B cell (primary cell): ENCODE measurements around the gene TAS2R38. TPM values are rescaled to one million over a fixed set of nuclear protein-coding genes. Genes with fewer than 3 reads are reported as not detected.
"Not testable (repeated sequence)": the region's sequence is repeated elsewhere in the genome, so short reads cannot be mapped to it uniquely, and the experiment has no call there.

Source experiments
- ATAC-seq: fragments of 200-7000 bp; cut with Tn5 transposase; one replicate; pipeline ENCODE4 v1.10.0; 2021; ENCODE audit warnings: low read depth, mild to moderate bottlenecking, moderate number of reproducible peaks, moderate library complexity
- CTCF ChIA-PET: fragments of 350-600 bp; sonication (Branson Sonifier 250); formaldehyde crosslinking; loops from one replicate; lab custom pipeline; 2021; ENCODE audit warnings: antibody characterized with exemption, inconsistent platforms; lab: Charles Lee
- POLR2A ChIA-PET: fragments of 350-600 bp; sonication (Branson Sonifier 250); formaldehyde crosslinking; loops from one replicate; lab custom pipeline; 2021; ENCODE audit warnings: antibody characterized with exemption; lab: Charles Lee
- DNase-seq: peaks from one replicate; pipeline ENCODE4 v3.0.0; 2013
- H2AFZ ChIP-seq: 2 replicates; pipeline ENCODE4 v1.6.1; 2012; ENCODE audit warnings: mild to moderate bottlenecking, low read depth, low read length; ENCODE audit not compliant: insufficient read depth, poor library complexity, severe bottlenecking
- H3K27ac ChIP-seq, 2 donors: 1 replicate in 1 of 2; 2 replicates in 1 of 2; pipeline ENCODE4 v1.5.1; 2012 to 2013; ENCODE audit warnings: low read length in 2 of 2, mild to moderate bottlenecking in 2 of 2, moderate library complexity in 1 of 2
- H3K27me3 ChIP-seq, 4 experiments: fragments of 200-600 bp in 1 of 4; sonication (generic) in 1 of 4; replicated peaks in 1 of 4; 1 replicate in 2 of 4; 2 replicates in 2 of 4; pipeline versions ENCODE4 v1.6.1 to v1.7.0; 2013 to 2016; ENCODE audit warnings: low read length in 3 of 4, mild to moderate bottlenecking in 2 of 4, mixed read lengths in 1 of 4, moderate library complexity in 1 of 4; ENCODE audit not compliant: insufficient read depth in 4 of 4, control insufficient read depth in 3 of 4; ENCODE audit errors: control extremely low read depth in 1 of 4
- H3K36me3 ChIP-seq, 2 experiments: replicated peaks in 1 of 2; 1 replicate in 1 of 2; 2 replicates in 1 of 2; pipeline versions ENCODE4 v1.6.1 to v1.7.1; 2013; ENCODE audit warnings: low read length in 1 of 2; ENCODE audit not compliant: insufficient read depth in 2 of 2, control insufficient read depth in 1 of 2; ENCODE audit errors: control extremely low read depth in 1 of 2, extremely low read depth in 1 of 2
- H3K4me1 ChIP-seq, 2 donors: fragments of 200-600 bp in 1 of 2; sonication (generic) in 1 of 2; 1 replicate in 1 of 2; 2 replicates in 1 of 2; pipeline versions ENCODE4 v1.5.1 to v1.6.1; 2013 to 2017; ENCODE audit warnings: low read length in 2 of 2; ENCODE audit not compliant: control insufficient read depth in 2 of 2, insufficient read depth in 2 of 2
- H3K4me2 ChIP-seq: replicated peaks from 2 replicates; pipeline ENCODE3; 2012; ENCODE audit warnings: mild to moderate bottlenecking, low read depth, low read length; ENCODE audit not compliant: poor library complexity, severe bottlenecking
- H3K4me3 ChIP-seq, 5 experiments: fragments of 200-600 bp in 1 of 5; sonication (generic) in 1 of 5; 1 replicate in 3 of 5; 2 replicates in 2 of 5; pipeline versions ENCODE4 v1.5.1 to v1.7.0; 2011 to 2016; ENCODE audit warnings: low read length in 4 of 5, mild to moderate bottlenecking in 4 of 5, low read depth in 2 of 5, control low read depth in 1 of 5, moderate library complexity in 1 of 5; ENCODE audit not compliant: insufficient read depth in 1 of 5; ENCODE audit errors: control extremely low read depth in 1 of 5, extremely low read depth in 1 of 5
- H3K79me2 ChIP-seq: fragments of 200-600 bp; sonication (generic); one replicate; pipeline ENCODE4 v1.6.0; 2016; ENCODE audit warnings: low read length; ENCODE audit not compliant: control insufficient read depth, insufficient read depth
- H3K9ac ChIP-seq: fragments of 200-600 bp; sonication (generic); 2 replicates; pipeline ENCODE4 v1.6.1; 2017; ENCODE audit warnings: mild to moderate bottlenecking, low read length, moderate library complexity
- H3K9me3 ChIP-seq, 3 donors: one replicate each; pipeline versions ENCODE4 v1.6.1 to v1.7.1; 2013; ENCODE audit warnings: low read length in 2 of 3; ENCODE audit not compliant: control insufficient read depth in 2 of 3, insufficient read depth in 1 of 3; ENCODE audit errors: control extremely low read depth in 1 of 3
- H4K20me1 ChIP-seq: 2 replicates; pipeline ENCODE4 v1.6.0; 2012; ENCODE audit warnings: mild to moderate bottlenecking, low read length; ENCODE audit not compliant: insufficient read depth, control insufficient read depth, poor library complexity, severe bottlenecking
- H3K27ac Mint-ChIP-seq: one replicate; pipeline ENCODE4 v1.8.0; 2021; ENCODE audit warnings: mixed read lengths
- H3K27me3 Mint-ChIP-seq: one replicate; pipeline ENCODE4 v1.8.0; 2021; ENCODE audit warnings: mixed read lengths
- H3K4me1 Mint-ChIP-seq: one replicate; pipeline ENCODE4 v1.8.0; 2021; ENCODE audit warnings: mixed read lengths
- H3K4me3 Mint-ChIP-seq: one replicate; pipeline ENCODE4 v1.8.0; 2021; ENCODE audit warnings: mixed read lengths
- H3K9me3 Mint-ChIP-seq: one replicate; pipeline ENCODE4 v1.8.0; 2022; ENCODE audit warnings: mixed read lengths; ENCODE audit not compliant: insufficient read depth
- EZH2 ChIP-seq: IDR thresholded peaks from 2 replicates; pipeline ENCODE4 v1.6.1; 2012; ENCODE audit warnings: borderline replicate concordance, low read depth, mild to moderate bottlenecking, moderate library complexity, low read length; ENCODE audit not compliant: insufficient read depth, poor library complexity, severe bottlenecking
- WGBS: methylation state at CpG from one replicate; pipeline ENCODE4 v1.1.5; 2013; ENCODE audit warnings: missing lambda C conversion rate; ENCODE audit not compliant: insufficient coverage; 5-methylcytosine and 5-hydroxymethylcytosine counted together
- intact Hi-C: fragments of 100-400 bp; cut with micrococcal nuclease; formaldehyde crosslinking; loops from one replicate; pipeline ENCODE4 v1.10.0; 2022
- polyA plus RNA-seq: library from polyadenylated mRNA; depleted of rRNA; stranded (reverse); fragments of >200 nt; gene quantifications from 2 replicates; pipeline ENCODE4 v1.2.3, GENCODE V29; 2012
- total RNA-seq, 2 donors: library from RNA; stranded (reverse); fragments of 120-200 nt in 1 of 2; gene quantifications; 1 replicate in 1 of 2; 2 replicates in 1 of 2; pipeline versions ENCODE4 v1.2.3 to v1.2.4, GENCODE V29; 2013 to 2022
- TF ChIP-seq, protein P1 (sequence below): fragments of 200-600 bp; IDR thresholded peaks from one replicate; pipeline ENCODE4 v1.8.0; 2022; ENCODE audit warnings: antibody characterized with exemption, mild to moderate bottlenecking

The TAS2R38 gene
- total and polyA plus RNA-seq, 2 donors (not counting 1 experiment from before 2014, with no cell fraction given) = not detected

DNA sequence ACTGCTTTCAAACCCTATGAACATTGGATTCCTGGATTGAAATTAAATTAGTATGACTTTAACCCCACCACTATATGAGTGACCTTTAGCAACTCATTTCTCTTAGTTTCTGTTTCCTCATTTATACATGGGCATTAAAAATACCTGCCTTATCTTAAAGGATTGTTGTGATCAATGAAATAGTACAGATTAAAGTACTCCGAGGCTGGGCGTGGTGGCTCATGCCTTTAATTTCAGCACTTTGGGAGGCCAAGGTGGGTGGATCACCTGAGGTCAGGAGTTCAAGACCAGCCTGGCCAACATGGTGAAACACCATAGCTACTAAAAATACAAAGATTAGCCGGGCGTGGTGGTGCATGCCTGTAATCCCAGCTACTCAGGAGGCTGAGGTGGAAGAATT is 14.2 kb upstream of the TAS2R38 start:
- H2AFZ ChIP-seq, H3K36me3 ChIP-seq, H3K4me1 ChIP-seq, H3K27me3 ChIP-seq, H3K27ac Mint-ChIP-seq, H3K79me2 ChIP-seq, H3K27me3 Mint-ChIP-seq, intact Hi-C loops, H3K9me3 ChIP-seq, H3K27ac ChIP-seq, H3K4me1 Mint-ChIP-seq, H3K4me3 Mint-ChIP-seq, H4K20me1 ChIP-seq, H3K4me2 ChIP-seq, DNase-seq, ATAC-seq, H3K9me3 Mint-ChIP-seq, POLR2A ChIA-PET, CTCF ChIA-PET, H3K9ac ChIP-seq: not testable (repeated sequence)
- H3K4me3 ChIP-seq = peak overlapping the region in 1 of 5 experiments; percentile 11
- WGBS = 100% methylated on average over 2 of the region's 4 CpGs

DNA sequence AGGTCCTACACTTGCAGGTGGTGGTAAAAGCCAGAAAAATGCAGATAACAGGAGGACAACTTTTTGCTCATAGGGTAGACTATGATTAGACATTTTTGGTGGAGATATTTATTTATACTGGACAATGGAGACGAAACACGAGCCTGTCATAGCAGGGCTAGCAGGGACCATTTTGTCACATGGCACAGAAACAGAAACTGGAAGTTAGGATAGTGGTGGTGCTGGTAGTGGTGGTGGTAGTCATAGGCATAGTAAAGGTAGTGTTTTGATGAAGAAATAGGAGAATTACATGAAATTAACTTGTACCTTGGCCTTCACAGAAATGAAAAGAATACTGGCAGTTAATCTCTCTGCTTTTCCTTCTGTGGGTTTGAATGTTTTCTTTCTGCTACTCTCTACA is 13.3 kb upstream of the TAS2R38 start:
- Mint-ChIP-seq H3K4me3 (no peak overlapping the region), H3K27ac (no peak overlapping the region), H3K27me3 (peaks cover 7% of the 10 kb centered on the region), H3K4me1 (no peaks in the 10 kb centered on the region), H3K9me3 (no peaks in the 10 kb centered on the region)
- Histone ChIP-seq H3K79me2 (no peaks in the 10 kb centered on the region), H2AFZ (no peak overlapping the region), H4K20me1 (no peaks in the 10 kb centered on the region), H3K27me3 (no peaks in the 10 kb centered on the region), H3K27ac (no peak overlapping the region), H3K9me3 (no peaks in the 10 kb centered on the region), H3K9ac (no peak overlapping the region), H3K4me1 (no peaks in the 10 kb centered on the region), H3K36me3 (no peaks in the 10 kb centered on the region), H3K4me3 (no peak overlapping the region), H3K4me2 (no peak overlapping the region)
- 89% methylated on average over 2 of the region's 2 CpGs for WGBS
- DNase-seq = no peak
- no peak for ATAC-seq
- intact Hi-C loops = no loop called here
- CTCF ChIA-PET = no interaction called here
- TF ChIP-seq, protein P1, sequence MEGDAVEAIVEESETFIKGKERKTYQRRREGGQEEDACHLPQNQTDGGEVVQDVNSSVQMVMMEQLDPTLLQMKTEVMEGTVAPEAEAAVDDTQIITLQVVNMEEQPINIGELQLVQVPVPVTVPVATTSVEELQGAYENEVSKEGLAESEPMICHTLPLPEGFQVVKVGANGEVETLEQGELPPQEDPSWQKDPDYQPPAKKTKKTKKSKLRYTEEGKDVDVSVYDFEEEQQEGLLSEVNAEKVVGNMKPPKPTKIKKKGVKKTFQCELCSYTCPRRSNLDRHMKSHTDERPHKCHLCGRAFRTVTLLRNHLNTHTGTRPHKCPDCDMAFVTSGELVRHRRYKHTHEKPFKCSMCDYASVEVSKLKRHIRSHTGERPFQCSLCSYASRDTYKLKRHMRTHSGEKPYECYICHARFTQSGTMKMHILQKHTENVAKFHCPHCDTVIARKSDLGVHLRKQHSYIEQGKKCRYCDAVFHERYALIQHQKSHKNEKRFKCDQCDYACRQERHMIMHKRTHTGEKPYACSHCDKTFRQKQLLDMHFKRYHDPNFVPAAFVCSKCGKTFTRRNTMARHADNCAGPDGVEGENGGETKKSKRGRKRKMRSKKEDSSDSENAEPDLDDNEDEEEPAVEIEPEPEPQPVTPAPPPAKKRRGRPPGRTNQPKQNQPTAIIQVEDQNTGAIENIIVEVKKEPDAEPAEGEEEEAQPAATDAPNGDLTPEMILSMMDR = no peak
- TF ChIP-seq EZH2 = no peak
- POLR2A ChIA-PET = no interaction called here

DNA sequence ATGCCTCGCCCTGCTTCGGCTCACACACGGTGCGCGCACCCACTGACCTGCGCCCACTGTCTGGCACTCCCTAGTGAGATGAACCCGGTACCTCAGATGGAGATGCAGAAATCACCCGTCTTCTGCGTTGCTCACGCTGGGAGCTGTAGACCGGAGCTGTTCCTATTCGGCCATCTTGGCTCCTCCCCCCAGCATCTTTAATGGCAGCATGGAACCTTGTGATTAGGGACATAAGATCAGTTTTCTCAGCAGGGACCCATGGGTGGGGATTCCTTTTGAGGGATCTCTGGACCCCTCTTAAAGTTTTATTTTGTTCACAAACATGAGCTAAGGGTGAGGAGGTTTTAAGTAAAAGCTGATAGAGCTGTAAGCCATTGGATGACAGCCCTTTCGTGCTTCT is 12.4 kb upstream of the TAS2R38 start:
- H3K79me2 ChIP-seq, H3K9me3 ChIP-seq, DNase-seq, H3K4me3 Mint-ChIP-seq, H3K4me3 ChIP-seq, H3K27me3 Mint-ChIP-seq, H3K4me1 ChIP-seq, ATAC-seq, H3K4me1 Mint-ChIP-seq, H3K36me3 ChIP-seq, H3K4me2 ChIP-seq, H3K27ac Mint-ChIP-seq, H3K9ac ChIP-seq, CTCF ChIA-PET, H3K27ac ChIP-seq, intact Hi-C loops, H4K20me1 ChIP-seq, POLR2A ChIA-PET, H3K9me3 Mint-ChIP-seq, H2AFZ ChIP-seq, H3K27me3 ChIP-seq: not testable (repeated sequence)
- WGBS = 100% methylated on average over 1 of the region's 13 CpGs
